Activated naive CD4-positive, alpha-beta T cell treated with anti-CD3 and anti-CD28 coated beads, Interleukin-2, amount 50 U/mL, for 72 hours (primary cell): ENCODE measurements around the gene SLC35E3. TPM values are rescaled to one million over a fixed set of nuclear protein-coding genes. Genes with fewer than 3 reads are reported as not detected.
A peak's percentile ranks its signal among the peaks of the same experiment; 100 is the strongest.
"Not testable (repeated sequence)": the region's sequence is repeated elsewhere in the genome, so short reads cannot be mapped to it uniquely, and the experiment has no call there.

Experiments
- ATAC-seq, 2 donors: fragments of 150-1000 bp; cut with Tn5 transposase; 2 replicates each; pipeline ENCODE4 v1.10.0; 2021; ENCODE audit warnings: mild to moderate bottlenecking in 2 of 2, moderate library complexity in 2 of 2
- DNase-seq, 2 donors: peaks; one replicate each; pipeline ENCODE4 v3.0.0; 2021 to 2022; ENCODE audit warnings: low spot score in 2 of 2
- H3K27ac Mint-ChIP-seq, 2 donors: one replicate each; pipeline ENCODE4 v1.8.0; 2022; ENCODE audit warnings: mild to moderate bottlenecking in 2 of 2, mixed read lengths in 2 of 2
- H3K36me3 Mint-ChIP-seq, 2 donors: one replicate each; pipeline ENCODE4 v1.8.0; 2022; ENCODE audit warnings: mixed read lengths in 2 of 2
- H3K9me3 Mint-ChIP-seq, 2 donors: one replicate each; pipeline ENCODE4 v1.8.0; 2022; ENCODE audit warnings: mixed read lengths in 2 of 2
- total RNA-seq, 2 donors: library from RNA; stranded (reverse); gene quantifications; one replicate each; pipeline ENCODE4 v1.2.3, GENCODE V29; 2022

SLC35E3 gene
- total RNA-seq, 2 donors from 2014 or later = 5.3 to 9.4 TPM

DNA sequence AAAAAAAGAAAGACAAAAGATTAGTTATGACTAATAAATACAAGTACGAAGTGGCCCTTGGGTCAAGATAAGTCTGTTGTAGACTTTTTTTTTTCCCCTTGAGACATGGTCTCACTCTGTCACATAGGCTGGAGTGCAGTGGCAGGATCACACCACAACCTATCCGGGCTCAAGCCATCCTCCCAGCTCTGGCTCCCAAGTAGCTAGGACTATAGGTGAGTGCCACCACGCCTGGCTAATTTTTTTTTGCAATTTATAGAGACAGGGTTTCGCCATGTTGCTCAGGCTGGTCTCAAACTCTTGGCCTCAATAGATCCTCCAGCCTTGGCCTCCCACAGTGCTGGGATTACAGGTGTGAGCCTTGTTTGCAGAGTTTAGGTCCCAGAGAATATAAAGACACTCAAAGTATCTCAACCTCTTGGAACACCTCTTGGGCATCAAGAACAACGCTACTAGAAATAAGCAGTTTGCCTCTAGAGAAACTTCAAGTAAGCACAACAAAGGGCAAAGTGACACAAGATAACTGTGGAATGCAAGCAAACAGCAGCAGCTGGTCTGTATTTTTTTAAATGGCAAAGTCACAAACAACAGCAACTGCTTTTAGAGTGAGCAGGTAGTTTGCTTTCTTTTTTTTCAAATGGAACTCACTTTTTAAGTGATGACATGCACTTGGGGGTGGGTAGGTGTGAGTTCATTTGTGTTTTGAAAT lies 58.1 kb downstream of the SLC35E3 start:
- no peak overlapping the region for H3K27ac Mint-ChIP-seq
- DNase-seq = no peak
- H3K9me3 Mint-ChIP-seq = no peaks in the 10 kb centered on the region
- peaks cover 8 to 11% of the 10 kb centered on the region in 2 donors for H3K36me3 Mint-ChIP-seq
- no peak for ATAC-seq

DNA sequence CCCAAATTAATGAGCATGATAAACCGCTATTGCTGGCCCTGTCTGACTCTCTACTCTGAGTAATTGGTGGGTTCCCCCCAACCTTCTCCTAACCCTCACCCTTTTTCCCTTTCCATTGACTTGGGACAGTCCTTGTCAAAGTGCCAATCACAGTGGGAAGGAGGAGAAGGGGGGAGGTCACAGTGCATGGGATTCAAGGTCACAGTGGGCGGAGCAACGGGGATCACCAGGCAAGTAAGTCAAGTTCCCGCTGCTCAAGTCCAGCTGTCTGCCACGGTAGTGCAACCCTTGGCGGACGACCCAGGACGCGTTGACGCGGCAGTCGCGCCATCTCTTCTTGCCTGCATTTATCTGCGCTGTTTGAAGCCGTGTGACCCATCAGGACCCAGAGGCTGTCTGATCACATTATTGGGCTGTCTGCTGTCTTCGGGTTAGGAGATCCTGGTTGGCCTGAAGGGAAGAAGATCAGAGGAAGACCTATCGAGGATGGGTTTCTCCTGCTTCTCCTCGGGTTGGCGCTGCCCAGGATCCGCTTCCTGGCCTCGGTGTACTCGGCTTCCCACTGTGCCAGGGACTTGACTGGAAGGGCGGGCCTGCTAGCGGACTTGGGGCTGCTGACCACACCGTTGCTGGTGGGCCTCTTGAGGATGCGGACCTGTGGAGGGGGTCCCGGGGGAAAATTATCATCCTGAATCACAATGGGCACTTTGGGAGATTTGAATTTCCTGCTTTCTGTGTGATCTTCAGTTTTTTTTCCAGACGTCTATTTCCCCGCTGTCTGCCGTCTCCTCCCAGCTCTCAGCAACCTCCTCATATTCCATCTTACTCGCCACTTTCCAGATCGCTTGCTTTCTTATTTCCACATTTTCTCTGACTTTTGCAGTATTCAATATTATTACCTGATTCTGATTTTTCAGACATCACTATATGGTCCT lies 58.9 kb downstream of the SLC35E3 start:
- DNase-seq (no peak), ATAC-seq (no peak)
- H3K9me3 Mint-ChIP-seq = no peaks in the 10 kb centered on the region
- H3K27ac Mint-ChIP-seq = peak overlapping the region in 1 of 2 donors; percentile 100
- peaks cover 13 to 19% of the 10 kb centered on the region in 2 donors for H3K36me3 Mint-ChIP-seq

GRCh38 chr12:68805592-68806120 lies 59.7 kb downstream of the SLC35E3 start:
- H3K36me3 Mint-ChIP-seq = peaks cover 14 to 21% of the 10 kb centered on the region in 2 donors
- DNase-seq (no peak), ATAC-seq (no peak)
- peak overlapping the region in 1 of 2 donors; percentile 100 for H3K27ac Mint-ChIP-seq
- no peaks in the 10 kb centered on the region for H3K9me3 Mint-ChIP-seq

GRCh38 chr12:68806488-68807237 lies 60.7 kb downstream of the SLC35E3 start:
- ATAC-seq (no peak), DNase-seq (no peak)
- Mint-ChIP-seq H3K36me3 (peaks cover 21 to 31% of the 10 kb centered on the region in 2 donors), H3K27ac (peak overlapping the region; percentile 96 to 100), H3K9me3 (no peaks in the 10 kb centered on the region)

- not testable (repeated sequence) for H3K9me3 Mint-ChIP-seq, ATAC-seq
- DNase-seq = peak; percentile 14 to 65
- peaks cover 22 to 33% of the 10 kb centered on the region in 2 donors for H3K36me3 Mint-ChIP-seq
- H3K27ac Mint-ChIP-seq = peak overlapping the region; percentile 96 to 100
Observed at GRCh38 chr12:68807274-68807575, 61.2 kb downstream of the SLC35E3 start.

- Mint-ChIP-seq H3K36me3 (peaks cover 27 to 37% of the 10 kb centered on the region in 2 donors), H3K27ac (peak within 1 kb of the TSS; percentile 98 to 100), H3K9me3 (no peaks in the 10 kb centered on the region)
- DNase-seq (peak; percentile 97 to 98), ATAC-seq (peak; percentile 70 to 94)
Observed at GRCh38 chr12:68807576-68808387, 61.8 kb downstream of the SLC35E3 start, which contains the start of gene MDM2. TSS of gene MDM2 (plus strand) at chr12:68808177. CDS start at chr12:68808478, 301 bp downstream.

GRCh38 chr12:68808388-68809189 lies 62.6 kb downstream of the SLC35E3 start:
- H3K36me3 Mint-ChIP-seq = peaks cover 34 to 45% of the 10 kb centered on the region in 2 donors
- H3K27ac Mint-ChIP-seq = peak overlapping the region; percentile 98 to 100
- ATAC-seq (peak; percentile 55 to 80), DNase-seq (peak; percentile 62 to 95)
- no peaks in the 10 kb centered on the region for H3K9me3 Mint-ChIP-seq

- H3K9me3 Mint-ChIP-seq = no peaks in the 10 kb centered on the region
- no peak for DNase-seq
- peaks cover 38 to 52% of the 10 kb centered on the region in 2 donors for H3K36me3 Mint-ChIP-seq
- ATAC-seq = no peak
- peak overlapping the region; percentile 98 to 100 for H3K27ac Mint-ChIP-seq
Observed at GRCh38 chr12:68809190-68810026, 63.4 kb downstream of the SLC35E3 start.

DNA sequence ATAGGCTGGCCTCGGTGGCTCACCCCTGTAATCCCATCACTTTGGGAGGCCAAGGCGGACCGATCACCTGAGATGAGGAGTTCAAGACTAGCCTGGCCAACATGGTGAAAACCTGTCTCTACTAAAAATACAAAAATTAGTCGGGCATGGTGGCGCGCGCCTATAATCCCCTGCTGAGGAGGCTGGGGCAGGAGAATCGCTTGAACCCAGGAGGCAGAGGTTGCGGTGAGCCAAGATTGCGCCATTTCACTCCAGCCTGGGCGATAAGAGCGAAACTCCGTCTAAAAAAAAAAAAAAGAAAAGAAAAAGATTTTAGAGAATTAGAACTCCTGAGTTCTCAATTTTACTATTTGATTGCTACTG lies 64.0 kb downstream of the SLC35E3 start:
- ATAC-seq, H3K9me3 Mint-ChIP-seq, DNase-seq: not testable (repeated sequence)
- H3K27ac Mint-ChIP-seq = peak overlapping the region; percentile 68 to 100
- peaks cover 44 to 57% of the 10 kb centered on the region in 2 donors for H3K36me3 Mint-ChIP-seq

GRCh38 chr12:68811573-68811972 lies 65.6 kb downstream of the SLC35E3 start:
- H3K9me3 Mint-ChIP-seq, DNase-seq, ATAC-seq: not testable (repeated sequence)
- Mint-ChIP-seq H3K27ac (peak overlapping the region; percentile 88 to 92), H3K36me3 (peaks cover 49 to 64% of the 10 kb centered on the region in 2 donors)

GRCh38 chr12:68812553-68813241 lies 66.7 kb downstream of the SLC35E3 start:
- DNase-seq (no peak), ATAC-seq (no peak)
- Mint-ChIP-seq H3K27ac (peak overlapping the region; percentile 5 to 92), H3K9me3 (no peaks in the 10 kb centered on the region), H3K36me3 (peaks cover 53 to 70% of the 10 kb centered on the region in 2 donors)

GRCh38 chr12:68813242-68813593 lies 67.2 kb downstream of the SLC35E3 start:
- H3K36me3 Mint-ChIP-seq = peaks cover 53 to 67% of the 10 kb centered on the region in 2 donors
- DNase-seq (no peak), ATAC-seq (no peak)
- no peaks in the 10 kb centered on the region for H3K9me3 Mint-ChIP-seq
- peak overlapping the region in 1 of 2 donors; percentile 92 for H3K27ac Mint-ChIP-seq

- H3K27ac Mint-ChIP-seq = peak overlapping the region in 1 of 2 donors; percentile 85
- no peak for DNase-seq
Observed at GRCh38 chr12:68814490-68815231, 68.7 kb downstream of the SLC35E3 start.

More at GRCh38 chr12:68814490-68815231, 68.7 kb downstream of the SLC35E3 start:
- peaks cover 42 to 54% of the 10 kb centered on the region in 2 donors for H3K36me3 Mint-ChIP-seq
- peak in 1 of 2 donors; percentile 15 for ATAC-seq
- H3K9me3 Mint-ChIP-seq = no peaks in the 10 kb centered on the region
